Measurements from ENCODE around the gene ACHE.

ACHE gene

GRCh38 chr7:100881136-100881535 lies 14.6 kb downstream of the ACHE start:
- no peak for TF ChIP-seq CTCF (conservative IDR thresholded peaks at IDR 0.05; ENCODE audit: low read length)
- no peak for DNase-seq (ENCODE audit: low read depth)
- no peak overlapping the region for H3K4me3 ChIP-seq (ENCODE audit: low read length)

GRCh38 chr7:100880645-100881044 lies 15.0 kb downstream of the ACHE start:
- no peak for DNase-seq (ENCODE audit: low read depth)
- no peak for TF ChIP-seq CTCF (conservative IDR thresholded peaks at IDR 0.05; ENCODE audit: low read length)
- H3K4me3 ChIP-seq (ENCODE audit: low read length), result no peak overlapping the region

- no peak for TF ChIP-seq CTCF (conservative IDR thresholded peaks at IDR 0.05; ENCODE audit: low read length)
Measured at GRCh38 chr7:100879685-100880261, 15.9 kb downstream of the ACHE start.

GRCh38 chr7:100878685-100879084 lies 17.0 kb downstream of the ACHE start:
- no peak overlapping the region for H3K4me3 ChIP-seq (ENCODE audit: low read length)
- no peak for DNase-seq (ENCODE audit: low read depth)
- TF ChIP-seq CTCF (conservative IDR thresholded peaks at IDR 0.05; ENCODE audit: low read length), result no peak

More at GRCh38 chr7:100879685-100880261, 15.9 kb downstream of the ACHE start:
- no peak overlapping the region for H3K4me3 ChIP-seq (ENCODE audit: low read length)
- DNase-seq (ENCODE audit: low read depth), result no peak

- TF ChIP-seq CTCF (conservative IDR thresholded peaks at IDR 0.05; ENCODE audit: low read length), result no peak
- H3K4me3 ChIP-seq (ENCODE audit: low read length), result no peak overlapping the region
- DNase-seq (ENCODE audit: low read depth), result no peak
Measured at GRCh38 chr7:100878013-100878412, 17.7 kb downstream of the ACHE start.

- TF ChIP-seq CTCF (conservative IDR thresholded peaks at IDR 0.05; ENCODE audit: low read length), result no peak
- no peak for DNase-seq (ENCODE audit: low read depth)
- peak overlapping the region; percentile 94 for H3K4me3 ChIP-seq (ENCODE audit: low read length)
Measured at GRCh38 chr7:100875356-100875751, 20.3 kb downstream of the ACHE start.

- peak within 1 kb of the TSS; percentile 94 for H3K4me3 ChIP-seq (ENCODE audit: low read length)
- peak; percentile 32; the same call in 1 of the 2 replicates for TF ChIP-seq CTCF (conservative IDR thresholded peaks at IDR 0.05; ENCODE audit: low read length)
- peak; percentile 97 for DNase-seq (ENCODE audit: low read depth)
Measured at GRCh38 chr7:100874577-100875355, 20.9 kb downstream of the ACHE start, which contains the start of gene SRRT. Gene SRRT, plus strand, starts transcription at chr7:100875103. Its CDS starts 488 bp downstream, at chr7:100875591.
